NCI-H774 (cell line): Measurements from ENCODE around the gene ZMIZ2.
"Not testable (repeated sequence)": the region's sequence is repeated elsewhere in the genome, so short reads cannot be mapped to it uniquely, and the experiment has no call there.

Experiments
- DNase-seq: peaks from one replicate; lab custom pipeline; 2025; lab: John Stamatoyannopoulos, UW

Gene ZMIZ2

GRCh38 chr7:44729949-44730590, 18.6 kb upstream of the ZMIZ2 start:
- DNase-seq = no peak

DNA sequence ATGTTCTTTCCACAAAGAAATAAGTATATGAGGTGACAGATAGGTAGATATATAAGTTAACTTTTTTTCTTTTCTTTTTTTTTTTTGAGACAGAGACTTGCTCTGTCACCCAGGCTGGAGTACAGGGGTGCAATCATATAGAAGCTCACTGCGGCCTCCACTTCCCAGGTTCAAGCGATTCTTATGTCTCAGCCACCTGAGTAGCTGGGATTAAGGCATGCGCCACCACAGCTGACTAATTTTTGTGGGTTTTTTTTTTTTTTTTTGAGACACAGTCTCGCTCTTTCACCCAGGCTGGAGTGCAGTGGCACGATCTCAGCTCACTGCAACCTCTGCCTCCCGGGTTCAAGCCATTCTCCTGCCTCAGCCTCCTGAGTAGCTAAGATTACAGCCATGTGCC, 15.7 kb upstream of the ZMIZ2 start:
- DNase-seq = not testable (repeated sequence)

DNA sequence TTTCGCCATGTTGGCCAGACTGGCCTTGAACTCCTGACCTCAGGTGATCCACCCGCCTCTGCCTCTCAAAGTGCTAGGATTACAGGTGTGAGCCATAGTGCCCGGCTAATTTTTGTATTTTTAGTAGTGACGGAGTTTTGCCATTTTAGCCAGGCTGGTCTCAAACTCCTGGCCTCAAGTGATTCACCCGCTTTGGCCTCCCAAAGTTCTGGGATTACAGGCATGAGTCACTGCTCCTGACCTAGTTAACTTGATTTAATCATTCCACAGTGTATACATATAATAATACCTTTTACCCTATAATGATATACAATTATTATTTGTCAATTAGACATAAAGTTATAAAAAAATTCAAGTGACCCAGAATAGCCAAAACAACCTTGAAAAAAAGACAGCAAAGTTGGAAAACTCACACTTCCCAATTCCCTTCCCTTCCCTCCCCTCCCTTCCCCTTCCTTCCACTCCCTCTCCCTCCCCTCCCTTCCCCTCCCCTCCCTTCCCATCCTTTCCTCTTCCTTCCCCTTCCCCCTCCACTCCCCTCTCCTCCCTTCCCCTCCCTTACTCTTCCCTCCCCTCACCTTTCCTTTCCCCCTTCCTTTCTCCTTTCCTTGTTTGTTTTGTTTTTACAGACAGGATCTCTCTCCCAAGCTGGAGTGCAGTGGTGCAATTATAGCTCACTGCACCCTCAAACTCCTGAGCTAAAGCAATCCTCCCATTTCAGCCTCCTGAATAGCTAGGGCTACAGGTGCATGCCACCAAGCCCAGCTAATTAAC, 14.8 kb upstream of the ZMIZ2 start:
- DNase-seq = no peak

GRCh38 chr7:44735403-44736165, 13.1 kb upstream of the ZMIZ2 start:
- DNase-seq = no peak

GRCh38 chr7:44736896-44737295, 11.8 kb upstream of the ZMIZ2 start:
- DNase-seq = no peak

DNA sequence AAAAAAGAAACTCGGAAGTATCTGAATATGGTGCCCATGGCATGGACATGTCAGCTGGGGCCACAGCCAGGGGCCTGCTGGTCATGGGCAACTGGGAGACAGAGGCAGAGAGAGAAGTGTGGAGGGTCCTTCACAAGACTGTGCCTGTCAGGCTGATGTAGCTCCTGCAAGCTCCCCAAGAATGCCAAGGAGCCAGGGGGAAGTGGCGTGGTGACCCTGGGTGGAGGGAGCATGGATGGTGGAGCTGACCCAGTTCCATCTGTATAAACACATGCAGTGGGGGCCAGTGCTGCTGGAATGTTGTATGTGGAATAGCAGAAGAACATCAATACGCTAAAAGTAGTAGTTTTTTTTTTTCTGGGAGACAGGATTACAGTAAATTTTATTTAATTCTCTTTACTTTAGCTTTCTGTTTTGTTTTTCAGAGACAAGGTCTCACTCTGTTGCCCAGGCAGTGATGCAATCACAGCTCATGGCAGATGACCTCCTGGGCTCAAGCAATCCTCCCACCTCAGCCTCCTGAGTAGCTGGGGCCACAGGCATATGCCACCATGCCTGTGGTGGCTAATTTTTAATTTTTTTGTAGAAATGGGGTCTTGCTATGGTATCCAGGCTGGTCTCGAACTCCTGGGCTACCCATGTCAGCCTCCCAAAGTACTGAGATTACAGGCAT, 10.5 kb upstream of the ZMIZ2 start:
- no peak for DNase-seq

GRCh38 chr7:44738876-44739665, 9.6 kb upstream of the ZMIZ2 start:
- DNase-seq = no peak

DNA sequence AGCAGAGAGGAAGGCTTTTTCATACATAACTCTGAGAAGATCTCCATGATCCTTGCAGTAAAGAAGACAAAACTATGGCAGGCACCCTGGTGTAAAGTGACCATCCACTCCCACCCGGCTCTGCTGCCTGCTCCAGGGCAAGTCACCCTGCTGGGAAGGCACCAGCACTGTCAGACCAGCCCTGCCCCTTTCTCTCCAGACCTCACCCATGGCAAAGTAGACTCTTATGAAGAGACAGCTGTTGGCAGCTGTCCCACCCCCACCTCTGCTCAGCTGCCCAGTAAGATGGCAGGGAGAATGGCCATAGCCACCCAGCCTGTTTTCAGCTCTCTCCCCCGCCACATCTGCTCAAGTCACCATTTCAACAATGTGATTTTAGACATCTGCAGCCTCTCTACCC, 8.6 kb upstream of the ZMIZ2 start:
- no peak for DNase-seq

GRCh38 chr7:44743750-44744149, 4.9 kb upstream of the ZMIZ2 start:
- no peak for DNase-seq

GRCh38 chr7:44748948-44749731, 493 bp downstream of the ZMIZ2 start:
- no peak for DNase-seq

- DNase-seq = no peak
Observed at GRCh38 chr7:44749992-44750391, 1.3 kb downstream of the ZMIZ2 start.

- DNase-seq = no peak
Observed at GRCh38 chr7:44750424-44750823, 1.8 kb downstream of the ZMIZ2 start.

GRCh38 chr7:44750921-44751571, 2.4 kb downstream of the ZMIZ2 start:
- DNase-seq = no peak

DNA sequence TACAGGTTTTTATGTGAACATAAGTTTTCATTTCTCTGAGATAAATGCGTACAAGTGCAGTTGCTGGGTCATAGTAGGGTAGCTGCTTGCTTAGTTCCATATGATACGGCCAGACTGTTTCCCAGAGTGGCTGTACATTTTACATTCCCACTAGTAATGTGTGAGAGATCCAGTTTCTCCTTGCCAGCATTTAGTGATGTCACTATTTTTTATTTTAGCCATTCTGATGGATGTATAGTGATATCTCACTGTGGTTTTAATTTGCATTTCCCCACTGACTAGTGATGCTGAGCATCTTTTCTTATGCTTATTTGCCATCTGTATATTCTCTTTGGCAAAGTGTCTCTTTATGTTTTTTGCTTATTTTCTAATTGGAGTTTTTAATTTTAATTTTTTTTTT, 4.2 kb downstream of the ZMIZ2 start:
- no peak for DNase-seq

DNA sequence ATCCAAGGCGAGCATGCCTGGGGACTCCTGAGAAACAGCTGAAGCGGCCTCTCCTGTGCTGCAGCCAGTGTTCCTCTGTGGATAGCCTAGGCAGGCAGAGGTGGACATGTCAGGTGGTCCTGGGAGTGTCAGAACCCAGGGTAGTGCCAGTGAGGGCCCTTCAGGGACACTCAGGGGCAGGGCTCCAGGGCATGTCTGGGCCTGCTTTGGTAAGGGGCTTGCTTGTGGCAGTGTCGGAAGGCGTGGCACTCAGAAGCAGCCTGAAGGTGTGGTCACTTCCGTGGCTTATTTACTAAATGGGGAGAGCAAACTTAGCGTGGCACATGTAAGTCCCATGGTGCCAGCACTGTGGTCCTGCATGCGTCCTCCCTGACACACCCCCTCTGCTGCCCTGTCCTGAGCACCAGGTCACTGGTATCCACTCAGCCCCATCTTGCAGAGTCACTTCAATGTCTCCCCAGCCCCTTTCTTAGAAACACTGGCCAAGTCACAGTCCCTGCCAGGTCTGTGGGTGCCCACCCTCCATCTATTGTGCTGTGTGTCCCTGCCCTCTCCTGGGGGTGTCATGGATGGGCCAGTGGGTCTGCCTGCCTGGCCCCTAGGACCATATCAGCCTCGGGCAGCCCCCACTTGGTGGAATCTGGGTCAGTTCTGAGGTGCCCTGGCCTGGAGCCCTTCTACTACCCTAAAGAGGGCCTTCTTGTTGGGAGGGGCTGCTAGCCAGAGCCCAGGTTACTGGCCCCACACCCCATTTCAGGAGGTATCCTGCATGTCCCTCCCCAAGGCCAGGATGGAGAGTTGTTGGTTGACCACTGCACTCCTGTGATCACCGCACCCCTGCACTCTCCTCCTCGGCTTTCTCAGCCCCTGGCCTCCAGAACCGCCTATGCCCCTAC, 6.4 kb downstream of the ZMIZ2 start:
- no peak for DNase-seq

- no peak for DNase-seq
Observed at GRCh38 chr7:44755698-44756627, 7.3 kb downstream of the ZMIZ2 start.

DNA sequence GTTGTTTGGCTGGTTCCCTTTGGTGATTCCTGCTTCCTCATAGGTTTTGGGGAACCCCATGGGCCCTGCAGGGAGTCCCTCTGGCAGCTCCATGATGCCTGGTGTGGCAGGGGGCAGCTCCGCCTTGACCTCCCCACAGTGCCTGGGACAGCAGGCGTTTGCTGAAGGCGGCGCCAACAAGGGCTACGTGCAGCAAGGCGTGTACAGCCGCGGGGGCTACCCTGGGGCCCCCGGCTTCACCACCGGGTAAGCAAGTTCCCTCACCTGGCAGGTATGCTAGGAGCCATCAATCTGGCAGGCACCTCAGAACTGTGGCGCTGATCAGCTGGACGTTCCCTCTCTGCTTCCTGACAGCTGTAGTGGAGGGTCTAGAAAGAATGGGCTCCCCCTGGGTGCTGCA, 8.3 kb downstream of the ZMIZ2 start:
- no peak for DNase-seq

- no peak for DNase-seq
Observed at GRCh38 chr7:44757311-44757710, 8.7 kb downstream of the ZMIZ2 start.
